Left renal pelvis (tissue), 4 donors: ENCODE measurements around the gene RCOR3. TPM values are rescaled to one million over a fixed set of nuclear protein-coding genes. Genes with fewer than 3 reads are reported as not detected.
"Not testable (repeated sequence)": the region's sequence is repeated elsewhere in the genome, so short reads cannot be mapped to it uniquely, and the experiment has no call there.

Experiments
- DNase-seq, 4 donors: peaks; one replicate each; pipeline ENCODE4 v3.0.0-alpha.2; 2013; ENCODE audit warnings: low read depth in 4 of 4, low spot score in 3 of 4
- polyA plus RNA-seq, 4 donors: library from polyadenylated mRNA; unstranded; fragments of 120-200 nt; gene quantifications; one replicate each; pipeline ENCODE4 v1.2.1, GENCODE V29; 2013; ENCODE audit not compliant: insufficient read length in 4 of 4

Gene RCOR3
- 10 to 100 TPM; 53.8 to 96.5 (median 78.5) TPM for polyA plus RNA-seq

DNA sequence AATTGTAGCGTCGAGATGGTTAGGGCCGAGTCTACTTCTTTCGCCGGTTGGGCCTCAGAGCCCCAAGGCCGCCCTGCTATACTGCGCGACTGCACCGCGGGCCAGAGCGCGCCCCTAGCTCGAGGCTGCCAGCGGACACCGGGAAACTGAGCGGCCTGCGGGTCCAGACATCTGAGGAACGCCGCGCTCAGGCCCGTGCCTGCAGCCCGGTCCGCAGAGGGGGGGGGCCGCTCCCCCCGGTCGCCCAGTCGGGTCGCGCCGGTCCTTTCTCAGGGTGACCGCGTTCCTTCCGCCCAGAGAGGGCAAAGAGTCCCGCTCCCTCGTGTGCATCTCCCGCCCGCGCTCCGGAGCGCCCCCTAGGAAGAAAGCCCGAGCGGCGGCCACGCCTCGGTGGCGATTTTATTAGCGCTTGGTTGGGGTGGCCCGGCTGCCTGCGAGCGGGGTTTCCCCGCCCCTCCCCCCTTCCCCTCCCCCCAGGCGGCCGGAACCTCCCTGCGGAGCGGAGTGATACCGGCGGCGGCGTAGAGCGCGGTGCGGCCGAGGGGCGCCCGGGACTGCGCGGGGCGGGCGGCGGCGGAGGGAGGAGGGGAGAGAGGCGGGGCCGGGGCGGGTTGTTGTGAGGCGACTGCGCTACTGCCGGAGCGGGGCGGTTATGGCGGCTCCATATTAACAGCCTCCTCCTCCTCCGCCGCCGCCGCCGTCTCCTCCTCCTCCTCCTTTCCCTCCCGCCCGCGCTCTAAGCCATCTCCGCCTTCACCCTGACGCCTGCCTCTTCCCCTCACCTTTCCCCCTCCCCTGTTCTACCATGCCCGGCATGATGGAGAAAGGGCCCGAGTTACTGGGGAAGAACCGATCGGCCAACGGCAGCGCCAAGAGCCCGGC, at the start of gene RCOR3:
RCOR3 (plus strand) TSS at position 611 of the 882 bp plus-strand sequence; CDS start at position 806, 195 bp downstream.
- DNase-seq: peak in 3 of 4 donors; percentile 79 to 90 (median 82)

DNA sequence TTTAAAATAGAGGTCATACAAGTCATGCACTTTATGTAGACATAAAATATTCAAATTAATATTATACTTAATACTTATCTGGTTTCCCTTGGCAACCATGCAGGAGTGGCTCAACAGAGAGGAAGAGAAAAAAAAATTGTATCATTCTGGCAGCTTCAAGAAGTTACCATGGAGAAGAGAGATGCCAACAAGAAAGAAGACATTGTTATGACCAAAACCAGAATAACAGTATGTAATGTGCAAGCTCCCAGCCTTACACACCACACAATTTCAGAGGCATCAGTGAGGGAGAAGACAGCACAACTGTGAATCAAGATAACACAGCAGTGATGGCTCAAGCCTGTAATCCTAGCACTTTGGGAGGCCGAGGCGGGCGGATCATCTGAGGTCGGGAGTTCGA, 49.1 kb upstream of the RCOR3 start:
- DNase-seq: no peak

DNA sequence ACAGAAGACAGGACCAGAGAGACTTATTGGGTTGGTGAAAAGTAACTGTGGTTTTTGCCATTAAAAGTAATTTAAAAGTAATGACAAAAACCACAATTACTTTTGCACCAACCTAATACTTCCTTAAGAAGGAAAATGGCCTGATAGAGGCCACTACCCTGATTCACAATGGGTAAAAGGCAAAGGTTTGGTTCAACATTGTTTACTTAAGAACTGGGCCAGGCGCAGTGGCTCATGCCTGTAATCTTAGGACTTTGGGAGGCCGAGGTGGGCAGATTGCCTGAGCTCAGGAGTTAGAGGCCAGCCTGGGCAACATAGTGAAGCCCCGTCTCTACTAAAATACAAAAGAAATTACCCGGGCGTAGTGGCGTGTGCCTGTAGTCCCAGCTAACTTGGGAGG, 48.2 kb upstream of the RCOR3 start:
- no peak for DNase-seq

DNA sequence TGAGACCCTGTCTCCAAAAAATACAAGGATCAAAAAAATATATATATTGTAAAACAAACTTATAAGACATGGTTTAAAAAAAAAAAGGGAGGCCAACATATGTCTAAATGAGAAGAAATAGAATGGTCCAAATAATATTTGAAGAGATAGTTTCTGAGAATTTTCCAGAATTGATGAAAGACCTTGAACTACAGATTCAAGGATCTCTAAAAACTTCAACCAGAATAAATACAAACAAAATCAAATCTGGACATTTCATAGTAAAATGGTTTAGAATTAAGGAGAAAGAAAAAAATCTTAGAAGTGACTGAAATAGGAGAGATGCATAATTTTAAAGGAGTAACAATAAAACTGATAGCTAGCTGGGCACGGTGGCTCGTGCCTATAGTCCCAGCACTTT, 45.5 kb upstream of the RCOR3 start:
- DNase-seq: no peak

DNA sequence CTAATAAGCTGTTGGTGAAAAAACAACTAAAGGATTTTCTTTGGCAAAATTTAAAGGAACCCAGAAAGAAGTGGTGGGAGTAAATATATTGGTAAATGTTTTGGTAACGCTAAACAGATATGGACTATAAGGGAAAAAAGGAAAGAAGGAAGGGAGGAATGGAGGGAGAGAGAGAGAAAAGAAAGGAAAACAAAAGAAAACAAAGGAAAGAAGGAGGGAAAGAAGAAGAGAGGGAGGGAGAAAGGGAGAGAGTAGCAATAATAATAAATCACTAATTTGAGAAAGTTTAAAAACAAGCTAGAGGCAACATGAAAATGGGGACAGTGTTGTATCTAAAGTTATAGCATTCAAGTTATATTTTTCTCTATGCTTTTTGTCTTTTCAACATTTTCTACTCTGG, 43.6 kb upstream of the RCOR3 start:
- no peak for DNase-seq

DNA sequence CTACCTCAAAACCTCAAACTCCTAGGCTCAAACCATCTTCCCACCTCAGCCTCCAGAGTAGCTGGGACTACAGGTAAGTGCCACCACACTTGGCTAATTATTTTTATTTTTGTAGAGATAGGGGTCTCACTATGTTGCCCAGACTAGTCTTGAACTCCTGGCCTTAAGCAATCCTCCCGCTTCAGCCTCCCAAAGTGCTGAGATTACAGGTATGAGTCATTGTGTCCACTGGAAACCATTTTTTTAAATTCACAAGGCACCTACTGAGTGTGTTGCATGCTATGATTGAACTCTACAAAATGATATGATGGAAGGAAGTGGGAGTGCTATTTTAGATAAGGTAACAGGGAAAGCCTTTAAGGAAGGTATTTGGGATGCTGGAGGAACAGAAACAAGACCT, 41.8 kb upstream of the RCOR3 start:
- no peak for DNase-seq

DNA sequence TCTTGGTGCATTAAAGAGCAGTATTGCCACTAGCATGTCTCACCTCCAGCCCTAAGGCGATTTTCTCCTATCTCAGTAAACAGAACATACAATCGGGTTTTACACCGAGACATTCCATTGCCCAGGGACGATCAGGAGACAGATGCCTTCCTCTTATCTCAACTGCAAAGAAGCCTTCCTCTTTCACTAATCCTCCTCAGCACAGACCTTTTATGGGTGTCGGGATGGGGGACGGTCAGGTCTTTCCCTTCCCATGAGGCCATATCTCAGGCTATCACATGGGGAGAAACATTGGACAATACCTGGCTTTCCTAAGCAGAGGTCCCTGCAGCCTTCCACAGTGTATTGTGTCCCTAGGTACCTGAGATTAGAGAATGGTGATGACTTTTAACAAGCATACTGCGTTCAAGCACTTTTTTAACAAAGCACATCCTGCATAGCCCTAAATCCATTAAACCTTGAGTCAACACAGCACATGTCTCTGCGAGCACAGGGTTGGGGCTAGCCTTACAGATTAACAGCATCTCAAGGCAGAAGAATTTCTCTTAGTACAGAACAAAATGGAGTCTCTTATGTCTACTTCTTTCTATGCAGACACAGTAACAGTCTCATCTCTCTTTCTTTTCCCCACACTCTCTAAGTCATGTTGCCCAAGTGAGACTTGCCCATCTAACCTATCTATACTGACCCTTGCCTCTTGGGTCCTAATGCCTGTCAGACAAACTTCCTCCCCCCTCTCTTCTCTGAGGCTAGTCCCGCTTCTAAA, 36.5 kb upstream of the RCOR3 start:
- DNase-seq: not testable (repeated sequence)

DNA sequence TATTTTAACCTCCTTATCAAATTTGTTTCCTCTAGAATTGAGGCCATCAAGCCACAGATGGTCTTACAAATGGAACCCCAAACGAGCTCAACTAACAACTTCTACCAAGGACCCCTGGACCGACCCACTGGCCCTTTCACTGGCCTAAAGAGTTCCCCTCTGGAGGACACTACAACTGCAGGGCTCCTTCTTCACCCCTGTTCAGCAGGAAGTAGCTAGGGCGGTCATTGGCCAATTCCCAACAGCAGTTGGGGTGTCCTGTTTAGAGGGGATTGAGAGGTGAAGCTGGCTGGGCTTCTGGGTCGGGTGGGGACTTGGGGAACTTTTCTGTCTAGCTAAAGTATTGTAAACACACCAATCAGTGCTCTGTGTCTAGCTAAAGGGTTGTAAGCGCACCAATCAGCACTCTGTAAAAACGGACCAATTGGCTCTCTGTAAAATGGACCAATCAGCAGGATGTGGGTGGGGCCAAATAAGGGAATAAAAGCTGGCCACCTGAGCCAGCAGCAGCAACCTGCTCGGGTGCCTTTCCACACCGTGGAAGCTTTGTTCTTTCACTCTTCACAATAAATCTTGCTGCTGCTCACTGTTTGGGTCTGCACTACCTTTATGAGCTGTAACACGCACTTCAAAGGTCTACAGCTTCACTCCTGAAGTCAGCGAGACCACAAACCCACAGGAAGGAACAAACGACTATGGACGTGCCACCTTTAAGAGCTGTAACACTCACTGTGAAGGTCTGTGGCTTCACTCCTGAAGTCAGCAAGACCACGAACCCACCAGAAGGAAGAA, 30.4 kb upstream of the RCOR3 start:
- DNase-seq: not testable (repeated sequence)

DNA sequence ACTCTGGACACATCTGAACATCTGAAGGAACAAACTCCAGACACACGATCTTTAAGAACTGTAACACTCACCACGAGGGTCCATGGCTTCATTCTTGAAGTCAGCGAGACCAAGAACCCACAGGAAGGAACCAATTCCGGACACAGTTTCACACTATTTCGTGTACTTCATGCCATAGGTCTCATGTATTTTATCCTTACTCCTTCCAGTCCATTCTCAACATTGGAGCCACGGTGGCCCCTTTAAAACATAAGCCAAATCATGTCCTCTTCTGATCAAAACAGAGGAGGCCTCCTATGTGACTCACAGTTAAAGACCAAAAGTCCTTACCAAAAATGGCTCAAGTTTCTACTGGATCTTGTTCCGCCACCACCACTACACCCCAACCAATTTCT, 29.8 kb upstream of the RCOR3 start:
- DNase-seq: no peak

DNA sequence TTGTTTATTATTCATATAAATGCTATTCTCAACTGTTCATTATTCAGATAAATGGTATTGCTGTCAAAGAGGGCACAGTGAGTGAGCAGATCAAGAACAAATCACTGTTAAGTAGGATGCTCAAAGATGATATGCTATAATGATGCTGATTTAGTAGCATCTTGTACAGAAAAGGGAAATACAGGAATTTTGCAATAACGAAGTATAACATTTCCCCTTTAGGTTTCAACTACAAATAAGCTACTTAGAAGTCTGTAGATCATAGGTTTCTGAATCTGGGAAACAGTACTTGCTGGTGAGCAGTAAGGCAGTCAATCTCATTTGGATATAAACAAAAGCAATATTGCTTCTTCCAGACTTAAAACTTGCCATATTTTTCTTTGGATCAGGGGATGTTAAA, 27.3 kb upstream of the RCOR3 start:
- no peak for DNase-seq

DNA sequence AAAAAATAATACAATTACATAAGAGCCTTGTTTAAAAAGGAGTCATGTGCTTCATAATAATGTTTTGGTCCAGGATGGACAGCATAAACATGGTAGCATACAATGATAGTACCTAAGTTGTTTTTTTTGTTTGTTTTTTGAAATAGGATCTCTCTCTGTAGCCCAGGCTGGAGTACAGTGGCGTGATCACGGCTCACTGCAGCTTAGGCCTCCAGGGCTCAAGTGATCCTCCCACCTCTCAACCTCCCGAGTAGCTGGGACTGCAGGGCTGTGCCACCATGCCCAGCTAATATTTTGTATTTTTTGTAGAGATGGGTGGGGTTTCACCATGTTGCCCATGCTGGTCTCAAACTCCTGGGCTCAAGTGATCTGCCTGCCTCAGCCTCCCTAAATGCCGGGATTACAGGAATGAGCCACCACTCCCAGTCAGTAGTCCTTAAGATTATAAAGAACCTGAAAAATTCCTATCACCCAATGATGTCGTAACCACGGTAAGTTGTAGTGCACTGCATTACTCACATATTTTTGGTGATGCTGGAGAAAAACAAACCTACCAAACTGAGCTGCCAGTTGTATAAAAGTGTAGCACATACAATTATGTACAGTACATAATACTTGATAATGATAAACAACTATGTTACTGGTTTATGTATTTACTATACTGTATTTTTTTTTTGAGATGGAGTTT, 22.4 kb upstream of the RCOR3 start:
- DNase-seq: no peak

DNA sequence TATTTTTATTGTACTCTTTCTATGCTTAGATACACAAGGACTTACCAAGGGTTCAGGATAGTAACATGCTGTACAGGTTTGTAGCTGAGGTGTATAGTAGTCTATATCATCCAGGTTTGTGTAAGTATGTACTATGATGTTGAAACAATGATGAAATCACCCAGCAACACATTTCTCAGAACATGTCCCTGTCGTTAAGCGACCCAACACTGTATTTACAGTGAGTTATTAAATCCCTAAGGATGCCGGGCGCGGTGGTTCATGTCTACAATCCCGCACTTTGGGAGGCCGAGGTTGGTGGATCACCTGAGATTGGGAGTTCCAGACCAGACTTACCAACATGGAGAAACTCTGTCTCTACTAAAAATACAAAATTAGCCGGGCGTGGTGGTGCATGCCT, 21.6 kb upstream of the RCOR3 start:
- no peak for DNase-seq

DNA sequence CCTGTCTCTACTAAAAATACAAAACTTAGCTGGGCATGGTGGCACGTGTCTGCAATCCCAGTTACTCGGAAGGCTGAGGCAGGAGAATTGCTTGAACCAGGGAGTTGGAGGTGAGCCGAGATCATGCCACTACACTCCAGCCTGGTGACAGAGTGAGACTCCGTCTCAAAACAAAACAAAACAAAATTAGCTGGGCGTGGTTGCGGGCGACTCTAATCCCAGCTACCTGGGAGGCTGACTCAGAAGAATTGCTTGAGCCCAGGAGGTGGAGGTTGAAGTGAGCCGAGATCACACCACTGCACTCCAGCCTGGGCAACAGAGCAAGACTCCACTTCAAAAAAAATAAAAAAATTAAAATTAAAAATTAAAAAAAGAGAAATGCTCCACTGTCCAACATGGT, 18.6 kb upstream of the RCOR3 start:
- DNase-seq: not testable (repeated sequence)

DNA sequence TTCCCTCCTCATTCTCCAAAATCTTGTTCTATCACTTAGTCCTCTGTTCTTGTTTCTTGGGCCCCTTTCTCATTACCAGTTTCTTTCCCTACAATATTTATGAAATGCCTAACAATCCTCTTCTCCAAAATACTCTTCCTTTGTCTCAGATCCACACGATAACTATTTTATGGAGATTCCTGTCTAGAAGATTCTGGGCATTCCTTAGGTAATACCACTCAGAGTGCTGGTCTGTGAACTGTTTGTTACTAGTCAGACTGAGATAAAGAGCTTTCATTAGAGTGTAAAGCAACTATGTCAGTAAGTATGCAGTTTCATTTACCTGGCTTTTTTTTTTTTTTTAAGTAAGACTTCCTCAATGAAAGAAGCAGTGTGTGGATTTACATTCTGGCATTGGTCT, 18.1 kb upstream of the RCOR3 start:
- DNase-seq: no peak

DNA sequence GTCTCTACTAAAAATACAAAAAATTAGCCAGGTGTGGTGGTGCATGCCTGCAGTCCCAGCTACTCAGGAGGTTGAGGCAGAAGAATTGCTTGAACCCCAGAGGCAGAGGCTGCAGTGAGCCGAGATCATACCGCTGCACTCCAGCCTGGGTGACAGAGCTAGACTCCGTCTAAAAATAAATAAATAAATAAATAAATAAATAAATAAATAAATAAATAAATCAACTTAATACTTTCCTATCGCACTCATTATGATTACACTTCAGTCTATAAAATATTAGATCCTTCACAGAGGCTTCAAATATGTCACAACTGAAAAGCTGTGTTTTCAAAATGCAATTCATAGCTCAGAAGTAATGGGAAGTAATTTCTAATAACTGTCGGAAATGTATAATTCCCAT, 15.5 kb upstream of the RCOR3 start:
- DNase-seq: not testable (repeated sequence)

DNA sequence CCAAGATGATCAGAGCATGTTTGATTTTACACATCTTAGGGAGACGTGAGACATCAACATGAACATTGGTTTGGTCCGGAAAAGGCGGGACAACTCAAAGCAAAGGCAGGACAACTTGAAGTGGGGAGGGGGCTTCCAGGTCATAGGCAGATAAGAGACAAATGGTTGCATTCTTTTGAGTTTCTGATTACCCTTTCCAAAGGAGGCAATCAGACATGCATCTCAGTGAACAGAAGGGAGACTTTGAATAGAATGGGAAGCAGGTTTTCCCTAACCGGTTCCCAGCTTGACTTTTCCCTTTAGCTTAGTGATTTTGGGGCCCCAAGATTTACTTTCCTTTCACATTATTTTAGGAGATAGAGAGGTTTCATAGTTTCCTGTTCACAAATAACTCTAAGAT, 12.6 kb upstream of the RCOR3 start:
- not testable (repeated sequence) for DNase-seq

DNA sequence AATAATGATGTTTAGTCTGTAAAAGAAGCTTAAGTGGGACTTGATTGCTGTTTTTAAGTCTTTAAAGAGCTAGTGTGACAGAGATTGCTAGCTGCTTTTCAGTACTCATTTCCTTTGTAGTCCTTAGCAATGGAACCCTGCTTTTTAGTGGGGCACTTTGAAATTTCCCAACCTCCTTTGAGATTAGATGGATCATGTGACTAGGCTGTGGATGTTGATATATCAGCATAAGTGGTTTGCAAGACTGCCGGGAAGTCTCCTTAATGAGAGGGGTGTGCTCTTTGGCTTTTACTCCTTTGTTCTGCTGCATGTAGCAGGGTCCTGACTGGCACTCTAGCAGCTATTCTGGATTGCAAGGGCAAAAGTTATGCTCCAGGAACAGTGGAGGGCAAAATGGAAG, 11.2 kb upstream of the RCOR3 start:
- no peak for DNase-seq

DNA sequence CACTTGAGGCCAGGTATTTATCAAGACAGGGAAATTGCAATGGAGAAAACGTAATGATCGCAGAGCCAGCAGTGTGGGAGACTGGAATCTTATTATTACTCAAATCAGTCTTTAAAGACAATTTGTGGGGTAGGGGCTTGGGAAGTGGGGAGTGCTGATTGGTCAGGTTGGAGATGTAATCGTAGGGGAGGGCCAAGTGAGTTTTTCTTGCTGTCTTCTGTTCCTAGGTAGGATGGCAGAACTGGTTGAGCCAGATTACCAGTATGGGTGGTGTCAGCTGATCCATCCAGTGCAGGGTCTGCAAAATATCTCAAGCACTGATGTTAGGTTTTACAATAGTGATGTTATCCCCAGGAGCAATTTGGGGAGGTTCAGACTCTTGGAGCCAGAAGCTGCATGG, 9.6 kb upstream of the RCOR3 start:
- not testable (repeated sequence) for DNase-seq

DNA sequence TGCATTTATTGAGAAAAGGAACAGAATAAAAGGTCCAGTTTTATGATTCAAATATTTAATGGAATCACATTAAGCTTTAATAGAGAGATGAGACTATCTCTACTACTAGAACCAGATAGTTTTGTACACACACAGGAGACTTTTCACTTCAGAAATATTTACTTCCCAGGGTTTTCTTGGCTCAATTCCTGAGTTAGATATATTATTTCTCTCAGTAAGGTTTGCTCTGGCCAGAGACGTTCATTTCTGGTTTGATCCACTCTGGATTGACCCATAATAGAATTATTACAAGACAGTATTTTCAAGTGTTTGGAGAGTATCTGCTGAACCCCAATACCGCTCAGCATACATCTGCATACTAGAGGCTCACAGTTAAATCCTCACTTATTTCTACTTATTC, 1.3 kb upstream of the RCOR3 start:
- DNase-seq: peak in 1 of 4 donors; percentile 3

DNA sequence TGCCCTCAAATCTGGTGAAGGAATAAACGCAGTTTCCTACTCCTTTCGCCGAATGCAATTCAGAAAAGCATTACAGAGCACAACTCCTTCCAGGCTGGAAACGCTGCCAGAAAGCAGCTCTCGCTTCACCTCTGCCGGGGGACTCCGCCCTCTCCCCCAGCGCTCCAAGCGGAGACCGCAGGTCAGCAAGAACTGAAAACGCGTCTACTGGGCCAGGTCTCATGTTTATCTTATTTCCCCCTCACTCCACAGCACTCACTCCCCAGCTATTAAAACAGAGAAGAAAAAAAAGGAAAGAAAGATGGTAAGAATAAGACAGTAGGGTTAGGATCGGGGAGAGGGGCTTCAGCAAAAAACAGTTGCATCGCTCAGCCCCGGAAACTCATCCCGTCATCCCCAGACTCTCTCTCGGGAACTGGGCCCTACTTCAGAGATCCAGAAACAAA, 833 bp upstream of the RCOR3 start:
- peak in 2 of 4 donors; percentile 69 to 73 for DNase-seq
